ENCODE results near the gene BBS9. TPM values are rescaled to one million over a fixed set of nuclear protein-coding genes. Genes with fewer than 3 reads are reported as not detected.

Gene BBS9
- total and polyA plus RNA-seq, 2 of the 4 experiments (the other 2 are of a cell fraction), result 7.9 to 9.5 TPM

DNA sequence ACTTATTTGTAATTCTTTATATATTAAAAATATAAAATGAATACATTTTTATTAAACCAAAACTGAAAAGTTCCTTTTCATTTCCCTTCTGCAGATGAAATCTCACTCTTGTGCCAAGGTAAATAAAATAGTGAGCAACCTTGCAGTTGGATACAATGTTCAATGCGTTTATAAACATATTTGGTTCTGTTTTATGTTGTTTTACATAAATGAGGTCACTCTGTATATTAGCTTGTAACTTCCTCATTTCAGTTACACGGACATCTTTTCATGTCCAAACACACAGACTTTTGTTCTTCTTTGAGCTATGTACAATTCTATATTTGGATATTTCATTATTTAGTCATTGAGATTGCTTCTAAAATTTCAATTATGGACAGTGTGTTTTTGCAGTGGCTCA lies 107.7 kb downstream of the BBS9 start:
- dilution Hi-C loops (cut with HindIII; ENCODE audit: low sequenced_read_pairs, unreplicated experiment) (no loop called here), in situ Hi-C loops (cut with MboI; ENCODE audit: low sequenced_read_pairs) (loop anchor here (25.0 kb wide), 1 partner anchor 925 kb away; no protein-coding TSS in a partner anchor), intact Hi-C loops (cut with micrococcal nuclease) (loop anchor here (5.0 kb wide), 1 partner anchor 470 kb away; no protein-coding TSS in a partner anchor)
- POLR2A ChIA-PET (ENCODE audit: unreplicated experiment), result no interaction called here
- no peaks in the 10 kb centered on the region for H4K20me1 ChIP-seq (ENCODE audit: insufficient read depth, low read length)
- H4K8ac ChIP-seq (ENCODE audit: low read depth in 2 of 2, low read length in 2 of 2), result no peak overlapping the region
- H3K27me3 ChIP-seq (ENCODE audit: control insufficient read depth, insufficient read depth, low read length), result no peaks in the 10 kb centered on the region
- H3K4me2 ChIP-seq (ENCODE audit: low read depth, low read length), result no peak overlapping the region
- no peak overlapping the region for H4K91ac ChIP-seq (ENCODE audit: insufficient read depth, low read depth, low read length)
- TF ChIP-seq CEBPB (IDR thresholded peaks at IDR 0.05; ENCODE audit: low read depth, low read length), result no peak
- no peak for TF ChIP-seq NFE2L2 (IDR thresholded peaks at IDR 0.05; ENCODE audit: low read depth, low read length)
- no peak for TF ChIP-seq RCOR1 (IDR thresholded peaks at IDR 0.05; ENCODE audit: insufficient replicate concordance, low read length)
- no peak for TF ChIP-seq SMC3 (IDR thresholded peaks at IDR 0.05; ENCODE audit: low read depth, low read length)
- TF ChIP-seq FOS (IDR thresholded peaks at IDR 0.05; ENCODE audit: low read depth, low read length), result no peak
- TF ChIP-seq POLR2A (IDR thresholded peaks at IDR 0.05; ENCODE audit: low read depth, low read length), result no peak
- TF ChIP-seq BHLHE40 (IDR thresholded peaks at IDR 0.05; ENCODE audit: low read depth, low read length), result no peak
- TF ChIP-seq, protein P1, sequence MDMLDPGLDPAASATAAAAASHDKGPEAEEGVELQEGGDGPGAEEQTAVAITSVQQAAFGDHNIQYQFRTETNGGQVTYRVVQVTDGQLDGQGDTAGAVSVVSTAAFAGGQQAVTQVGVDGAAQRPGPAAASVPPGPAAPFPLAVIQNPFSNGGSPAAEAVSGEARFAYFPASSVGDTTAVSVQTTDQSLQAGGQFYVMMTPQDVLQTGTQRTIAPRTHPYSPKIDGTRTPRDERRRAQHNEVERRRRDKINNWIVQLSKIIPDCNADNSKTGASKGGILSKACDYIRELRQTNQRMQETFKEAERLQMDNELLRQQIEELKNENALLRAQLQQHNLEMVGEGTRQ (IDR thresholded peaks at IDR 0.05; ENCODE audit: low read depth, low read length), result no peak
- no peak for TF ChIP-seq MAFK (IDR thresholded peaks at IDR 0.05; ENCODE audit: low read depth, low read length)
- TF ChIP-seq RFX5 (IDR thresholded peaks at IDR 0.05; ENCODE audit: low read depth, low read length), result no peak
- TF ChIP-seq MAZ (IDR thresholded peaks at IDR 0.05; ENCODE audit: borderline replicate concordance, low read depth, low read length), result no peak
- TF ChIP-seq, protein P2, sequence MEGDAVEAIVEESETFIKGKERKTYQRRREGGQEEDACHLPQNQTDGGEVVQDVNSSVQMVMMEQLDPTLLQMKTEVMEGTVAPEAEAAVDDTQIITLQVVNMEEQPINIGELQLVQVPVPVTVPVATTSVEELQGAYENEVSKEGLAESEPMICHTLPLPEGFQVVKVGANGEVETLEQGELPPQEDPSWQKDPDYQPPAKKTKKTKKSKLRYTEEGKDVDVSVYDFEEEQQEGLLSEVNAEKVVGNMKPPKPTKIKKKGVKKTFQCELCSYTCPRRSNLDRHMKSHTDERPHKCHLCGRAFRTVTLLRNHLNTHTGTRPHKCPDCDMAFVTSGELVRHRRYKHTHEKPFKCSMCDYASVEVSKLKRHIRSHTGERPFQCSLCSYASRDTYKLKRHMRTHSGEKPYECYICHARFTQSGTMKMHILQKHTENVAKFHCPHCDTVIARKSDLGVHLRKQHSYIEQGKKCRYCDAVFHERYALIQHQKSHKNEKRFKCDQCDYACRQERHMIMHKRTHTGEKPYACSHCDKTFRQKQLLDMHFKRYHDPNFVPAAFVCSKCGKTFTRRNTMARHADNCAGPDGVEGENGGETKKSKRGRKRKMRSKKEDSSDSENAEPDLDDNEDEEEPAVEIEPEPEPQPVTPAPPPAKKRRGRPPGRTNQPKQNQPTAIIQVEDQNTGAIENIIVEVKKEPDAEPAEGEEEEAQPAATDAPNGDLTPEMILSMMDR (conservative IDR thresholded peaks at IDR 0.05; ENCODE audit: low read depth, low read length), result no peak
- TF ChIP-seq MXI1 (IDR thresholded peaks at IDR 0.05; ENCODE audit: borderline replicate concordance, low read depth, low read length), result no peak
- TF ChIP-seq CHD1 (IDR thresholded peaks at IDR 0.05; ENCODE audit: low read depth, low read length), result no peak
- no peak for TF ChIP-seq RAD21 (IDR thresholded peaks at IDR 0.05; ENCODE audit: low read length)
- TF ChIP-seq, protein P3, sequence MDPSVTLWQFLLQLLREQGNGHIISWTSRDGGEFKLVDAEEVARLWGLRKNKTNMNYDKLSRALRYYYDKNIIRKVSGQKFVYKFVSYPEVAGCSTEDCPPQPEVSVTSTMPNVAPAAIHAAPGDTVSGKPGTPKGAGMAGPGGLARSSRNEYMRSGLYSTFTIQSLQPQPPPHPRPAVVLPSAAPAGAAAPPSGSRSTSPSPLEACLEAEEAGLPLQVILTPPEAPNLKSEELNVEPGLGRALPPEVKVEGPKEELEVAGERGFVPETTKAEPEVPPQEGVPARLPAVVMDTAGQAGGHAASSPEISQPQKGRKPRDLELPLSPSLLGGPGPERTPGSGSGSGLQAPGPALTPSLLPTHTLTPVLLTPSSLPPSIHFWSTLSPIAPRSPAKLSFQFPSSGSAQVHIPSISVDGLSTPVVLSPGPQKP (IDR thresholded peaks at IDR 0.05; ENCODE audit: borderline replicate concordance, low read depth, low read length), result no peak
- no peak overlapping the region for H2BK15ac ChIP-seq (ENCODE audit: low read depth, low read length)
- H2AFZ ChIP-seq (replicated peaks; ENCODE audit: low read length, poor library complexity), result no peak overlapping the region
- no peak overlapping the region for H2BK120ac ChIP-seq (ENCODE audit: low read depth, low read length)
- H3K9ac ChIP-seq (ENCODE audit: low read depth, low read length), result no peak overlapping the region
- H3K18ac ChIP-seq (ENCODE audit: low read depth, low read length), result no peak overlapping the region
- ATAC-seq (ENCODE audit: low read depth) (peak; percentile 35; the same call in 1 of the 2 replicates), DNase-seq (peak; percentile 6)
- no peak overlapping the region for H2AK9ac ChIP-seq (replicated peaks; ENCODE audit: low read depth, low read length, poor library complexity)
- no peaks in the 10 kb centered on the region for H3K9me1 ChIP-seq (ENCODE audit: insufficient read depth, low read length)
- H2AK5ac ChIP-seq (ENCODE audit: low read depth, low read length), result no peak overlapping the region
- no peak overlapping the region for H3K56ac ChIP-seq (ENCODE audit: extremely low read depth, insufficient read depth, low read length)
- CTCF ChIA-PET, result interaction anchor here (0.5 kb wide), 1 partner anchor 223 kb away, joined by 3 read pairs; no protein-coding TSS in a partner anchor
- H3K79me1 ChIP-seq (ENCODE audit: low read depth in 1 of 2, low read length in 2 of 2), result no peaks in the 10 kb centered on the region
- no peaks in the 10 kb centered on the region for H3K9me3 ChIP-seq (ENCODE audit: control insufficient read depth, insufficient read depth, low read length)
- H2BK5ac ChIP-seq (ENCODE audit: low read depth, low read length, poor library complexity, severe bottlenecking), result no peak overlapping the region
- BruUV-seq (replicated peaks), result no TSS peak
- H3K4me3 ChIP-seq (ENCODE audit: insufficient read depth, low read depth, low read length), result no peak overlapping the region
- no CpG with 5 or more reads among the region's 2 CpGs for WGBS, 2 experiments (ENCODE audit: extremely low coverage in 2 of 2, insufficient read length in 1 of 2)
- no peak overlapping the region for H3K23ac ChIP-seq (ENCODE audit: low read depth, low read length)
- H2BK20ac ChIP-seq (ENCODE audit: low read depth, low read length), result no peak overlapping the region
- H3K4me1 ChIP-seq (ENCODE audit: control insufficient read depth, insufficient read depth, low read length), result no peaks in the 10 kb centered on the region
- no peak overlapping the region for H3K27ac ChIP-seq (ENCODE audit: insufficient read depth, low read length)
- H3K14ac ChIP-seq (replicated peaks; ENCODE audit: low read depth, low read length), result no peak overlapping the region
- no peaks in the 10 kb centered on the region for H3K36me3 ChIP-seq (ENCODE audit: control insufficient read depth, insufficient read depth, low read length)
- H3K4ac ChIP-seq (ENCODE audit: low read depth, low read length), result no peak overlapping the region
- H4K5ac ChIP-seq (ENCODE audit: low read depth, low read length), result no peak overlapping the region
